Osteocyte (in vitro differentiated cells): ENCODE results near the gene ROR1. TPM values are rescaled to one million over a fixed set of nuclear protein-coding genes. Genes with fewer than 3 reads are reported as not detected.

Experiments used
- DNase-seq: peaks from one replicate; pipeline ENCODE4 v3.0.0; 2021; ENCODE audit warnings: mixed read lengths; ENCODE audit not compliant: unreplicated experiment; ENCODE audit errors: extremely low spot score
- H3K27ac Mint-ChIP-seq: one replicate; pipeline ENCODE4 v1.8.0; 2021; ENCODE audit warnings: mild to moderate bottlenecking, mixed read lengths; ENCODE audit not compliant: unreplicated experiment
- H3K27me3 Mint-ChIP-seq: one replicate; pipeline ENCODE4 v1.8.0; 2021; ENCODE audit warnings: mixed read lengths; ENCODE audit not compliant: unreplicated experiment
- H3K36me3 Mint-ChIP-seq: one replicate; pipeline ENCODE4 v1.8.0; 2021; ENCODE audit warnings: mixed read lengths; ENCODE audit not compliant: unreplicated experiment
- H3K4me1 Mint-ChIP-seq: one replicate; pipeline ENCODE4 v1.8.0; 2021; ENCODE audit warnings: mixed read lengths; ENCODE audit not compliant: unreplicated experiment
- H3K4me3 Mint-ChIP-seq: one replicate; pipeline ENCODE4 v1.8.0; 2021; ENCODE audit warnings: mild to moderate bottlenecking, moderate library complexity, mixed read lengths; ENCODE audit not compliant: unreplicated experiment
- H3K9me3 Mint-ChIP-seq: one replicate; pipeline ENCODE4 v1.8.0; 2021; ENCODE audit warnings: mixed read lengths; ENCODE audit not compliant: unreplicated experiment
- total RNA-seq: library from RNA; stranded (reverse); gene quantifications from 2 replicates; pipeline ENCODE4 v1.2.1, GENCODE V29; 2021
- TF ChIP-seq, protein P1 (sequence below): fragments of 200-600 bp; sonication (generic); IDR thresholded peaks from 2 replicates; pipeline ENCODE4 v1.5.0; 2021; ENCODE audit warnings: antibody characterized with exemption, mild to moderate bottlenecking, moderate library complexity

ROR1 gene
- total RNA-seq, 1 donor from 2014 or later = 20.6 TPM

DNA sequence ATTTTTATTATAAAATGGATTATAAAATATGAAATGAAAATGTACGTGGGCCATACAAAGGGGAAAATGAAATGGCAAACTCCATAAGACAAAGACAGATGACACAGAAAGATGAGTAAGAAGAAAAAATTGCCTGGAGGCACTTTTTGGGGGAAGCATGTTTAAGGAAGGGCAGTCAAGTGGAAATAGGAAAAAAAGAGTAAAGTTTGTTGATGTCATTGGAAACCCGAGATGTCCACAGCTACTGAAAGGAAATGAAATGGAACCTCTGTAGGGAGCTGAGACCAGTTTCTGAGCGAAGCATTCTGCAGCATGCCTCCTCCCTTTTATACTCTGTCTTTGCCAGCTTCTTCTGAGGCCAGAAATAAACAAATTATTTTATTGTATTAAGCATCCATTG is 226.2 kb downstream of the ROR1 start:
- H3K4me3 Mint-ChIP-seq = no peak overlapping the region
- TF ChIP-seq, protein P1, sequence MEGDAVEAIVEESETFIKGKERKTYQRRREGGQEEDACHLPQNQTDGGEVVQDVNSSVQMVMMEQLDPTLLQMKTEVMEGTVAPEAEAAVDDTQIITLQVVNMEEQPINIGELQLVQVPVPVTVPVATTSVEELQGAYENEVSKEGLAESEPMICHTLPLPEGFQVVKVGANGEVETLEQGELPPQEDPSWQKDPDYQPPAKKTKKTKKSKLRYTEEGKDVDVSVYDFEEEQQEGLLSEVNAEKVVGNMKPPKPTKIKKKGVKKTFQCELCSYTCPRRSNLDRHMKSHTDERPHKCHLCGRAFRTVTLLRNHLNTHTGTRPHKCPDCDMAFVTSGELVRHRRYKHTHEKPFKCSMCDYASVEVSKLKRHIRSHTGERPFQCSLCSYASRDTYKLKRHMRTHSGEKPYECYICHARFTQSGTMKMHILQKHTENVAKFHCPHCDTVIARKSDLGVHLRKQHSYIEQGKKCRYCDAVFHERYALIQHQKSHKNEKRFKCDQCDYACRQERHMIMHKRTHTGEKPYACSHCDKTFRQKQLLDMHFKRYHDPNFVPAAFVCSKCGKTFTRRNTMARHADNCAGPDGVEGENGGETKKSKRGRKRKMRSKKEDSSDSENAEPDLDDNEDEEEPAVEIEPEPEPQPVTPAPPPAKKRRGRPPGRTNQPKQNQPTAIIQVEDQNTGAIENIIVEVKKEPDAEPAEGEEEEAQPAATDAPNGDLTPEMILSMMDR = no peak

DNA sequence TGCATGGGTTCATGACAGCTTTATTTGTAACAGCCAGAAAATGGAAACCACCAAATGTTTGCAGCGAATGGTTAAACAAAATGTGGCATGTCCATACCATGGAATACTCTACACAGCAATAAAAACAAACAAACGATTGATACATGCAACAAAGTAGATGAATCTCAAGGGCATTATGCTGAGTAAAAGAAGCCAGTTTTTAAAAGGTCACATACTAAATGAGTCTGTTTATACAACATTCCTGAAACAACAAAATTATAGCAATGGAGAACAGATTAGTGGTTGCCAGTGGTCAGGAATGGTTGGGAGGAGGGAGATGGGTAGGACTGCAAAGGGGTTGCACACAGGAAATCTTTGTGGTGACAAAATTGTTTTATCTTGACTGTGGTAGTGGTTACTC is 227.2 kb downstream of the ROR1 start:
- DNase-seq = no peak
- no peaks in the 10 kb centered on the region for H3K36me3 Mint-ChIP-seq
- no peaks in the 10 kb centered on the region for H3K9me3 Mint-ChIP-seq
- no peaks in the 10 kb centered on the region for H3K27me3 Mint-ChIP-seq
- H3K4me3 Mint-ChIP-seq = no peak overlapping the region
- H3K4me1 Mint-ChIP-seq = peaks cover 19% of the 10 kb centered on the region
- TF ChIP-seq, protein P1 = no peak
- H3K27ac Mint-ChIP-seq = peak overlapping the region; percentile 62

More for the DNA sequence above, 226.2 kb downstream of the ROR1 start:
- Mint-ChIP-seq H3K9me3 (no peaks in the 10 kb centered on the region), H3K4me1 (peaks cover 19% of the 10 kb centered on the region), H3K27ac (peak overlapping the region; percentile 62), H3K27me3 (no peaks in the 10 kb centered on the region), H3K36me3 (no peaks in the 10 kb centered on the region)
- no peak for DNase-seq

DNA sequence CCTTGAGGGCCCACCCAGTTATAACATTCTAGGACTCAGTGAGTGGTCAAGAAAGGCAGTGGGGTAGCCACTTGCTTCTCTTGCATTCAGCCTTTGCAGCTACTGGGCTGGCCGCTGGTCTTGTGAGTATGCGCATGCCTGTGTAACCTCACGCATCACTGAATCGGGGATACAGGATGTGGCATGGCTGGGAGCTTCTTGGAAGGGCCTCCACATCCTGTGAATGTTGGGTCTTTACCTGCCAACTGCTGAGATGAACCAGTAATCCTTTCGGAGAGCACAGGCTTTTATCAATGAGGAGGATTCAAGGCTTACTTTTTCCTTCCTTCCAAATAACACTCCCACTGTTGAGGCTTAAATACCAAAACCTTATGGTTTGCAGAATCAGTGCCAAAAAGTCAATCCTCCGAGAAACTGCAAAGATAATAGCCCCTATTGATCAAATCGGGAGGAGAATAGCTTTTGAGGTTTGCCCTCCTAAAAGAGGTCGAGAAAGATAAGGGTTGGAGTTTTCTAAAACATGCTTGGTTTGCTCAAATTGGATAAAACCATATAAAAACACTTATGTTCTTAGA is 230.7 kb downstream of the ROR1 start:
- TF ChIP-seq, protein P1 = no peak
- DNase-seq = no peak
- Mint-ChIP-seq H3K4me1 (peaks cover 26% of the 10 kb centered on the region), H3K9me3 (no peaks in the 10 kb centered on the region), H3K4me3 (no peak overlapping the region), H3K27ac (no peak overlapping the region), H3K36me3 (no peaks in the 10 kb centered on the region), H3K27me3 (no peaks in the 10 kb centered on the region)

DNA sequence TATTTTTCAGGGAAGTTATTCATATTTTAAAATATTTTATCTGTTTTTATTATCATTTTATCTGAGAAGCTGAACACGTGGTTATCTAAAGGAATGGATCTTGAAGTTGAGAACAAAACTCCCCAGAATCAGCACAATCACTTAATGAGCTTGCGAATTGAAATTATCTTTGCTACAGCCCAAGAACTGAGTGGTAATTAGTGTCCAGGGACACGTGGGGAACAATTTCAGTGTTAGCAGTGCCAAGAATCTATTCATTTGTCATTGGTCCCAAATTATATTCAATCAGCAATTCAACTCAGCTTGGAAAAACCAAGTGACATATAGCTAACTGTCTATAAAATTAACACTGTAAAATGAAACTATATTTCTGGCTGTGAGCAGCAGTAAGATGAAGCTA is 232.0 kb downstream of the ROR1 start:
- no peaks in the 10 kb centered on the region for H3K9me3 Mint-ChIP-seq
- H3K4me3 Mint-ChIP-seq = no peak overlapping the region
- DNase-seq = no peak
- no peak overlapping the region for H3K27ac Mint-ChIP-seq
- TF ChIP-seq, protein P1 = no peak
- no peaks in the 10 kb centered on the region for H3K27me3 Mint-ChIP-seq
- peaks cover 3% of the 10 kb centered on the region for H3K36me3 Mint-ChIP-seq
- peaks cover 14% of the 10 kb centered on the region for H3K4me1 Mint-ChIP-seq

DNA sequence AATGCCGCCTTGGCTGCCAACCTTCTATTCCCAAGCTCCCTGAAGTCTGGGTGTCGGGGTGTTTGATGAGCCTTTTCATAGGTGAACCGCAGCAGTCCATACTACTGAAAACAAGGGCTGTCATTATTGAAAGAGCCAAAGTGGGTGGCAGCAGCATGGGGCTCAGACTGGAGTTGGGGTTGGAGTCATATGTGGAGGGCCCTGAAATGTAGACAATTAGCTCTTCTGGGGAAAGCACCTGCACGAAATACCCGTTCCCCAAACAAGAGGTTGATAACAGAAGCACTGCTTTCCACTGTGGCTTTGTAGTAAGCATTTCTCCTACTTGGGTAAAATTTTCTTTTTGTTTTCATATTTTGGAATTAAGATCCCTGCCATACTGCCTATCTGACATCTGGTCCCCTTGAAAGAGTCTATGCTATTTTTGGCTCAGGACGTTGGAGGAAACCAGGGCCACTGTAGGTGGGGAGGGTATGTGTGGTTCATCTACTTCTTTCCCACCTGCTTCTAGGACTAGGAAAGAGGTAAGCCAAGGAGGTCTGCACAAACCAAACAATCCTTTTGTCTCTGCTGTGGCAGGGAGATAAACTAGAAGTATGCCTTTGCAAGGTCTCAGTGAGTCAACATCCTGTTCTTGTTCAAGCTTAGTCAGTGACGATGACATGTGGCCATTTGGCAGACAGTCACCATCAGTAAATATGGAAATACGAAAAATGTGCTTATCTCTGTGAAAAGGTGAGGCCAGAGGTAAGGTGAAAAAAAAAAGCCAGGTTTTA is 232.6 kb downstream of the ROR1 start:
- H3K27ac Mint-ChIP-seq = no peak overlapping the region
- DNase-seq = no peak
- H3K27me3 Mint-ChIP-seq = no peaks in the 10 kb centered on the region
- H3K4me1 Mint-ChIP-seq = peaks cover 8% of the 10 kb centered on the region
- TF ChIP-seq, protein P1 = no peak
- H3K4me3 Mint-ChIP-seq = no peak overlapping the region
- peaks cover 3% of the 10 kb centered on the region for H3K36me3 Mint-ChIP-seq
- H3K9me3 Mint-ChIP-seq = no peaks in the 10 kb centered on the region
